ENCODE data around the gene OR52E4.

OR52E4 gene

DNA sequence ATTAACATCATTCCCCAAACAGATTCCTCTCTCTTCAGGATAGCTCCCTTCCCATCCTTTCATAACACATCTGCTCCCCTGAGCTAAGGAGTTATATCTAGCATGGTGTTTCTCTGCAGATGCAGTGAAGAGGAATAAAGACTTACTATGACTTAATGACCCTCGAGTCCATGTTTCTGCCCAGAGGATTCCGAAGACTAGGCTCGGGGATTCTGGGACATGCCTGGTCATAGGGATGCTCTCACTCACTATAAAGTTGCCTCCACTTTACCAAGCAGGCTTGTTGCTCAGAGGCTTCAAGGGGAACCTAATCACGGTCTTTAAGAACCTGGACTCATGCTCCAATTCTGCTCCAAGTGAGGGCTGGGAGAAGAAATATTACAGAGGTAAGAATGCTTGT is at the start of gene OR52E4:
Gene OR52E4, plus strand, starts transcription at position 301 of the 400 bp plus-strand sequence. CDS start 3,664 bp downstream, outside the sequence.
- no peak for DNase-seq

DNA sequence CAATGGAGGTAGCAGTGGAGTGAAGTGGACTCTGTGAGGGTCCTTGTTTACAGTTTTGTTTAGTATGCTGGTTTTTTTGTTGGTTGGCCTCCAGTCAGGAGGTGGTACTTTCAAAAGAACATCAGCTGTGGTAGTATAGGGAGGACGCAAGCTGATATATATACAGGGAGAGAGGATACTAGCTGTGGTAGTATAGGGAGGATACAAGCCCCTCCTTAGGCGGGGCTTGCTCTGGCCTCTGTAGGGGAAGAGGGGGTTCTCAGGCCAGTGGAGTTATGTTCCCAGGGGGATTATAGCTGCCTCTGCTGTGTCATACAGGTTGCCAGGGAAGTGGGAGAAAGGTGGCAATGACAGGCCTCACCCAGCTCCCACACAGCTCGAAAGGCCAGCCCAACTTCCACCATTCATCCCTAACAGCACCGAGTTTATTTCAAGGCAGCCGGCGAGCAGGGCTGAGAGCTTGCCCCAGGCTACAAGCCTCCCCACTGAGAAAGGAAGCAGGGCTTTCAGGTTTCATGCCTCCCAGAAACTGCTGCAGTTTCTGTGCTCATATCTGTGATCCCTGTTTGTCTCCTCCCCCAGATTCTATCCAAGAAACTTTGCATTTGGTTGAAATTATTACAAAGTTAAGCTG is 49.1 kb upstream of the OR52E4 start:
- no peak for DNase-seq

DNA sequence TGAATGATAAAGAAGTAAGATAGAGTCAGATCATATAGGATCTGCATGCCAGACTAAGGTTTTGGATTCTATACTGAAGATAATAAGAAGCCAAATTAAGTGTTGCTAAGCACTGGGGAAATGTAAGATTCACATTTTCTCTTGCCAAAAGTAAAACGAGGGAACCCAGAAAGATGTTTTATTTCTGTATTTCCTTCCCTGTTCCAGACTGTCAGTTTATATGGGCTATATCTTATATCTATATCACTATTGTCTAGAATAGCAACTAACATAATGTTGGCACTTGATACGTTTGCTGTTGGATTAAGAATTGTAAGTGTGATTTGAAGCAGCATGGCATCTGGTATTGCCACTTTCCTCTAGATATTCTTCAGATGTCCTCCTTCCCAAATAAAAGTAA is 47.0 kb upstream of the OR52E4 start:
- no peak for DNase-seq

DNA sequence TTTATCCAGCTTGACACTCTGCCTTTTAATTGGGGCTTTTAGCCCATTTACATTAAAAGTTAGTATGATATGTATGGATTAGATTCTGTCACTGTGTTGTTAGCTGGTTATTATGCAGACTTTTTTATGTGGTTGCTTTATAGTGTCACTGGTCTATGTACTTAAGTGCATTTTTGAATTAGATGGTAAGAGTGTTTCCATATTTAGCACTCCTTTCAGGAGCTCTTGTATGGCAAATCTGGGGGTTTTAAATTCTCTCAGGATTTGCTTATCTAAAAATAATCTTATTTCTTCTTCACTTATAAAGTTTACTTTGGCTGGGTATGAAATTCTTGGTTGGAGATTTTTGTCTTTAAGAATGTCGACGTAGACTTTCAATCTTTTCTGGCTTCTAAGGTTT is 42.7 kb upstream of the OR52E4 start:
- no peak for DNase-seq

DNA sequence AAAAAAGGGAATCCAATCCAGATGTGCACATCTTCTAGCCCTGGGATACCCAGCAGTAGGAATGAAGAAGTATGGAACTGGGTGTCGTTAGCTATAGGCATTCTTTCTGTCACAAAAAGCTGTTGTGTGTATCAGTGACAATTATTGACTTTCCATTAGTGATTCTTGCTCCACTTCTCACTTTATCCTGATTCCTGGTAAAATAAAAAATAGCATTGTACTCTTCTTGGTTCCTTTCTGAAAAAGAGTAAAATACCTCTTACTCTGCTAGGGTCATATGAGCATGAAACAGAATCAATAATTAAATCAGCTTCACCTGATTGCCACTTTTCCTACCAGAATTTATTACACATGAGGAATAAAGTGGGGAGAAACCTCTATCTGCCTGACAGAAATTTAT is 38.6 kb upstream of the OR52E4 start, which contains the start of gene OR52E6:
Gene OR52E6, minus strand, starts transcription at position 101 of the 400 bp plus-strand sequence. Its CDS starts 0 bp downstream, at position 101.
- DNase-seq, result no peak

DNA sequence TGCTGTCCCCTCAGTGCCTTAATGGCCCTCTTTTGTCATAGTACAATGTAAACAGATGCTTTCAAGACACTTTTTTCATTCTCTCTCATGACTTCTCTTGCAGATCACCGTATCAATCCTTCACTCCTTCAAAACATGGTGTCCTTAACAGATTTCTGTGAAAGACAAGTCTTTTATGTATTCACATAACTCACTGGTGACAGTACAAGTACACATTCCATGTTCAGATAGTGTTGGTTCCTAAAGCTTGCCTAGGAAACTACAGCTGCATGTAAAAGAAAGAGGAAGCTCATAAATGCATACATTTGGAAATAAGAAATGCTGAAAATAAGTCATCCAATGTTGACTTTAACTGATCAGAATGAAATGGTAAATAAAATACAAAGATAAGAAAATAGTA is 33.7 kb upstream of the OR52E4 start:
- DNase-seq, result no peak

DNA sequence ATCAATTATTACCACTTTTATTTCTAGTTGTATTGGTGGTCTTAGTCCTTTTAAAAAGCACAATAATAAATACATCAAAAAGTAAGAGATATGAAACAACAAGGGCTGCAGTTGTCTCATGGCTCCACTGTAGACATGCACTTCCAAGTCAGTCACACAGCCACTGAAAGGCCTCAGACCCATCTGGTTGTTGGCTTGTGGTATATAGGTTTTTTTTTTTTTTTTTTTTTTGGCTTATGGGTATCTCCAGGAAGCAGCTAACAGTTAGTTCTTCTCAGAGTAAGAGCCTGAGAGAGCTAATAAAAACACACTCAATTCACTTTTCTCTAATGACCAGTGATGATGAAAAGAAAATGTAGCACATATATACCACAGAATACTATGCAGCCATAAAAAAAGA is 32.7 kb upstream of the OR52E4 start:
- no peak for DNase-seq

DNA sequence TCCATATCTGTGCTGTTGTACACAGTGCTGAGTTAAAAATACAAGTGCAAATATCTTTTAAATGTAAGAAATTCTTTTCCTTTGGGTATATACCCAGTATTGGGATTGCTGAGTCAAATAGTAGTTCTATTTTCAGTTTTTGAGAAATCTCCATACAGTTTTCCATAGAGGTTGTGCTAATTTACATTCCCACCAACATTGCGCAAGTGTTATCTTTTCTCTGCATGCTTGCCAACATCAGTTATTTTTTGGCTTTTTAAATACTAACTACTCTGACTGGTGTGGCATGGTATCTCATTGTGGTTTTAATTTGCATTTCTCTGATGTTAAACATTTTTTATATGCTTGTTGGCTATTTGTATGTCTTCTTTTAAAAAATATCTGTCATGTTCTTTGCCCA is 29.4 kb upstream of the OR52E4 start:
- no peak for DNase-seq

DNA sequence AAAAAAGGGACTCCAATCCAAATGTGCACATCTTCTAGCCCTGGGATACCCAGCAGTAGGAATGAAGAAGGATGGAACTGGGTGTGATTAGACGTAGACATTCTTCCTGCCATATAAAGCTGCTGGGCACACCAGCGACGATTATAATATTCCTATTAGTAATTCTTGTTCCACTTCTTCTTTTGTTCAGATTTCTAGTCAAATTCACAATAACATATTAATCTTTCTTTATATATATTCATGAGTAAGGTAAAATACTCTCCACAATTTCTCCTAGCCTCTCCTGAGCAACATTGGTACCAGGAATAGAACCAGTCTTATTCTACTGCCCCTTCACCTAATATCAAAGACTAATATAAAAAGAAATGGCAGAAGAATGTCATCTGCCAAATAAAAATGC is 22.8 kb upstream of the OR52E4 start, which contains the start of gene OR52E8:
Gene OR52E8, minus strand, starts transcription at position 101 of the 400 bp plus-strand sequence. Its CDS starts 0 bp downstream, at position 101.
- DNase-seq, result no peak

DNA sequence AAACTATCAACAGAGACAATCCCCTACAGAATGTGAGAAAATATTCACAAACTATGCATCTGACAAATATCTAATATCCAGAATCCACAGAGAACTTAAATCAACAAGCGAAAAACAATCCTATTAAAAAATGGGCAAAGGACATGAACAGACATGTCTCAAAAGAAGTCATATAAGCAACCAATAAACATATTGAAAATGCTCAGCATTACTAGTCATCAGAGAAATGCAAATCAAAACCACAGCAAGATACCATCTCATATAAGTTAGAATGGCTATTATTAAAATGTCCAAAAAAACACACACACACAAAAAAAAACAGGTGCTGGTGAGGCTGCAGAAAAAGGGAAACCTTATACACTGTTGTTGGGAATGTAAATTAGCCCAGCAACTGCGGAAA is 14.6 kb upstream of the OR52E4 start:
- DNase-seq, result no peak

DNA sequence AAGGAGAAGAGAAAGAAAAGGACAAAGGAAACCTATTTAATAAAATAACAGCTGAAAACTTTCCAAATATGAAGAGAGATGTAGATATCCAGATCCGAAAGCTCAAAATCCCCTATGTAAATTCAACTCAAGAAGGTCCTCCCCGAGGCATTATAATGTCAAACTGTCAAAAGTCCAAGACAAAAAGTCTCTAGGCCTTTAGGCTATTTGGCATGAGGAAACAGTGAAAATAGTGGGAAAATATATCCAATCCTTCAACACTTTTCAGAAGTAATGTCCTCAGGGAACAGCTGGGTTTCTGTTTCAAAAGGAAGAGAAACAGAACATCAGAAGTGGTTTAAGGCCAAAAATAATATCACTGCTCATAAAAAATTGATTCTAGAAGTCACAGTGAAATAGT is 1.9 kb upstream of the OR52E4 start:
- no peak for DNase-seq

DNA sequence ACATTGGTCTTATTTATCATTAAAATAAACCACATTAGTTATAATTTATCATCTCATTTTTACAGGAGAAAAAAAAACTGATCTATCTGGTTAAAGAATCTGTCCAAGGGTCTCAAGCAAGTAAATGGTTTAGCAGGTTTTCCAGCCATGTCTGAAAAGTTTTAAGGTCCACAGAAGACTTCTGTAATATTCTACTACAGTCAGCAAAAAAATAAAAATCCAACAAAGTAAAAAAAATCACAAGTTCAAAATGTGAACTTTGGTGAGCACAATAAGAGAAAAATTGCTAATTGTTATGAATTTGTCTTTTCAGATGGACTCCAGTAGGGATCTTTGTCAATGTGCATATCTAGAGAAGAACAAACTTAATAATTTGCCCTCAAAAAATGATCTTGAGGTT is 1.3 kb downstream of the OR52E4 start:
- no peak for DNase-seq

DNA sequence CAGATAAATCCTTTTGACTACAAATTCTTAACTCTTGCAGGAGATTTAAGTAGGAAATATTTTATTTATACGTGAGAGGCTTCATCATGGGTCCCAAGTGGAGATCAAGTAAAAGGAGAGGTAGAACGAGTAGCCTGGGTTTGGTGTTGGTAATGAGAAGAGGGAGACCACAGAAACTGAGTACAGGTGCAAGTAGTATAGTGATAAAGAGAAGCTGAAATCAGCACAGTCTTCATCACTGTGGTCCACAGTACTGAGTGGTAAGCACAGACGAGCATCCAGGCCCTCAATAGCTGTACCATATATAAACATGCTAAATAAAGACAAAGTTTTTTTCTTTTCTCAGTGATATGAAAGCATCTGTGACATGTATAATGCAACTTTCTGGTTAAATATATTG is 6.7 kb downstream of the OR52E4 start:
- no peak for DNase-seq

DNA sequence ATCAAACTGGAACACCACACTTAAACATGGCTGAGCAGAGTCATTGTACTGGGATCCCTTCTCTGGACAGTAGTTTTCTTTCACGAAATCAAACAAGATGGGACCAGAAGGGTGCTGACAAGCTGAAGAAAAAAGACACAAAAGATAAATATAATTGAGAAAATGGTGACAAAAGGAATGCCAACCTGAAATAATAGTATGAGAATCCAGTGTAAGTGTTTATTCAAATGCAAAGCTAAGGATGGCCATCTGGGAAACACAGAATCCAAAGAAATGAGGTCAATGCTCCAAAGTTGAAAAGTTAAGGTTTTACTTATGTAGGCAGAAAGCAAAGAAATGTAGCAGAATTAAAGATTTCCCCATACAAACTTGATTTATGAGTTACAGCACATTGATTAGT is 7.2 kb downstream of the OR52E4 start:
- no peak for DNase-seq

DNA sequence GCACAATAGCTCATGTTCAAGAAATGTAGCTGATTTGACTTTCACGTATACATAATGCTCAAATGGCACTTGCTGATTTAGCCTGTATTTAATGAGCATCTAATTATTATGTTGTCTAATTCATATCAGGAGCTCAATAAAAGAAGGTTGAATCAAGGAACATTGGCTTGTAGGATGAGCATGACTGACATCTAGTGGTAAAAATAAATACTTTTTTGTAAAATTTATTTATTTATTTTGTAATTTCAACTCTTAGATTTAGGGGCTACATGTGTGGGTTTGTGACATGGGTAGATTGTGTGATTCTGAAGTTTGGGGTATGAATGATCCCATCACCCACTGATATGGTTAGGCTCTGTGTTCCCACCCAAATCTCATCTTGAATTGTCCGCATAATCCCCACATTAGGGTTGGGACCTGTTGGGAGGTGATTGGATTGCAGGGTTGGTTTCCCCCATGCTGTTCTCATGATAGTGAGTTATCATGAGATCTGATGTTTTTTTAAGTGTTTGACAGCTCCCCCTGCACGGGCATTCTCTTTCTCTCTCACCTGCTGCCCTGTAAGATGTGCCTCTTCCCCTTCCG is 10.9 kb downstream of the OR52E4 start:
- DNase-seq, result no peak

DNA sequence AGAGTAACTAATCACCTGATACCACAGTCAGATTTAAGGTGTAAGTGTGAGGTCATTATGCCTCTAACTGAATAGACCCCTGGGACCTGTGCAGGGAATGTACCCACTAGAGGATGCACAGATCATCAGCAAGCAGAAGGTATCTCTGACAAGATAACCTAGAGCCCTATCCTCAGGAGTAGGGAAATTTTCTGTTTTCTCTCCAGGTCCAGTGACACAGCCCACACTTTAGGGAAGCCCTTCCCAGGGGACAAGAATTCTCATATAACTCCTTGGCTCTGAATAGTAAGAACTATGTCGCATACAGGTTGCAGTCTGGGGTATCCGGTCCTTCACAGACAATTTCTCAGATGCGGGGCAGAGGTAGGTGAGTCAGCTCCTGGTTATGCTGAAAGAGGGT is 12.5 kb downstream of the OR52E4 start, which contains the start of gene OR52E5:
Gene OR52E5, plus strand, starts transcription at position 301 of the 400 bp plus-strand sequence. CDS start 7,569 bp downstream, outside the sequence.
- no peak for DNase-seq

DNA sequence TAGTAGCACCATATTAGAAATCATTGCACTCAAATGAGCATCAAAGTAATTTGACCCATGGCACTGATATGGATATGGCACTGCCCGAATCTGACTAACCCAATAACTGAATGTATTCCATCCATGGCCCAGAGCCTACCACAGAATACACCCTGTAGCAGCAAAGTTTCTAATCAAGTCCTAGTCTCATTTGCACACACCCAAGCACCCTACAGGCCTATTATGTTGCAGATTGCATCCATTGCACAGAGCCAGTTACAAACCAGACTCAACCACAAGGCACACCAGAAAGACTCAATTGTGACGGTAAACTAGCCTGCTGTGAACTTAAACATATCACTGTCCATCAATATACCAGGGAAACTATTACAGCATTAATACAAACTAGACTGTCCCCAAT is 19.1 kb downstream of the OR52E4 start:
- no peak for DNase-seq

DNA sequence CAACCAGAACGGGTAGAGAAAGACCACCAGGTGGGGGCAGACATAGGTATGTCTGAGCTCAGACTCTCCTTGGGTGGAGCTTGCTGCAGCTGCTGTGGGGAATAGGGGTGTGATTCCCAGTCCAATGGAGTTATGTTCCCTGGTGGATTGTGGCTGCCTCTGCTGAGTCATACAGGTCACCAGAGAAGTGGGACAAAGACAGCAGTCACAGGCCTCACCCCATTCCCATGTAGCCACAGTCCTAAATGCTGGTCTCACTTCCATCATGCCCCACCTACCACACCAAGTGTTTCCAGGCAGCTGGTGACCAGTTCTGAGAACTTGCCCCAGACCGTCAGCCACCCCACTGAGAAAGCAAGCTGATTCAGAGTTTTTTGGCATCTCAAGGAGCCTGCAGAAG is 30.1 kb downstream of the OR52E4 start:
- DNase-seq, result no peak

DNA sequence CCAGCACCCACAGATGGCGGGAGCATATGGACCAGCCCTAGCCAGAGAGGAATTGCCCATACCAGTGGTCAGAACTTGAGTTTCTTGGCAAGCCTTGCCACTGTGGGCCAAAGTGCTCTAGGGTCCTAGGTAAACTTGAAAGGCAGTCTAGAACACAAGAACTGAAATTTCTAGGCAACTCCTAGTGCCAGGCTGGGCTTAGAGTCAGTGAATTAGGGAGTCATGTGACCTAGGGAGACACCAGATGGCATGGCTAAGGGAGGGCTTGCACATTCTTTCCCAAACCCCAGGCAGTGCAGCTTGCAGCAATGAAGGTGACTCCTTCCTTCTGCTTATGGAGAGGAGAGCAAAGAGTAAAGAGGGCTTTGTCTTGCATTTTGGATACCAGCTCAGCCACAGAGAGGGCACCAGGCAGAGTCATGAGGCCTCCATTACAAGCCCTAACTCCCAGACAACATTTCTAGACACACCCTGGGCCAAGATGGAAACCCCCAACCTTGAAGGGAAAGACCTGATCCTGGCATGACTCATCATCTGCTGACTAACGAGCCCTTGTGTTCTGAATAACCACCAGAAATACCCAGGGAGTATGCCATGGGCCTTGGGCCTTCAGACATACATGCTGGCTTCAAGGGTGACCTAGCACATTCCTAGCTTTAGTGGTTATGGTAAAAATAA is 42.5 kb downstream of the OR52E4 start:
- no peak for DNase-seq

DNA sequence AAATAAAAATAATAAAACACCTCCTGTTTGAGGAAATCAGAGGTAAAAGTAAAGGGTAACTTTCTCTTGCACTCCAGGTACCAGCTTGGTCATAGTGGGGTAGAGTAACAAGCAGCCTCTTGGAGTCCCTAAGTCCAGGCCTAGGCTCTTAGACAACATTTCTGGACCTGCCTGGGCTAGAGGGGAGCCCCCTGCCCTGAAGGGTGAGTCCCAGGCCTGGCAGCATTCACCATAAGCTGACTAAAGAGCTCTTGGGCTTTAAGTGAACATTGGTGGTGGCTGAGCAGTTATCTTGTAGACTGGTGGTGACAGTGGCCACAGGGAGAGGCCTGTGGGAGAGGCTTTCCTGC is 43.0 kb downstream of the OR52E4 start:
- no peak for DNase-seq

DNA sequence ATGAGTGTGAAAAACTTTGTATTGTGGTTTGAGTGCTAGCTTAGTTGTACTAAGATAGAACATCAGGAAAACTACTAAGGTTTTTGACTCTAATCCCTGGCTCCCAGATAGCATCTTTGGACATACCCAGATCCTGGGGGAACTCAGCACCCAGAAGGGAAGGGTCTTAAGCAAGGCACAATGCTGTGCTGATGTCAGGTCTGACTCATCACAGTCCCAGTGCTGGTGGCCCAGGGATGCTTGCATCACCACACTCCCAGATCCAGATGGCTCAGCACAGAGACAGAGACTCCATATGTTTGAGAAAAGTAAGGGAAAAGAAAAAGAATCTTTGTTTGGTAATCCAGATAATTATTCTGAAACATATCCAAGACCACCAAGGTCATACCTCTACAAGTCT is 43.4 kb downstream of the OR52E4 start:
- no peak for DNase-seq

DNA sequence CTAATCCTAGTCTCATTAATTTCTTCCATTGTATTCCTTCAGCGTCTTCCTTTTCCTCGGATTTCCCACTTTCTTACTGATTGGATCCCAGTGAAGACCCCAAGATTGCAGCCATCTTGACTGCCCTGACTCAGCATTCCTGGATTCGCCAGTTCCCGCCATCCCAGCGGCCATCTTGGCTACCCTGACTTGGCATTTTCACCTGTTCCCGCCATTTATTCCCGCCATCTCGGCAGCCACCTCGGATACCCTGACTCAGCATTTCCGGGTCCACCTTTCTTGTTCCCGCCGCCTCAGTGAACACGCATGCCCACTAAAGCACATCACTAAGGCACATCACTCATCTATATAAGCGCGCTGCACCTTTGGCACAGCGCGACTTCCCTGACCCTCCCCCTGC is 47.8 kb downstream of the OR52E4 start:
- no peak for DNase-seq

DNA sequence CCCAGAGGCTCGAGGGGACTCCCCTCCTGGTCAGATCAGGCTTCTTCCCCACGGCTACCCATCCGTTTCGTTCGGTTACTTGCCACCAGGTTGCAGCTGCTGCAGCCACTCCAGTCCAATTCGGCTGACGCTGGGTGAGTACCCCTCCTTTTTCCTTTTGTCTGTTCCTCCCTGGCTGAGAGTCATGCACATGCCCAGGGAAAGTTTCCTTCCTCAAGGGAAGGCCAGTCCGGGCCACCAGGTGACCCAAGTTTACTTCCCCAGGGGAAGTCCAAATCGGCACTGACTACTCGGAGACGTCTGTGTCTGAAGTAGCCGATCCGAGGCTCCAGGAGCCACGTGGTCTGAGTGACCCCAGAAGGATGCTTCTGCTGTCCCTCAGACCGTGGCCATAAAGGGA is 48.4 kb downstream of the OR52E4 start:
- no peak for DNase-seq
